ENCODE measurements around the gene NXN.
"Not testable (repeated sequence)": the region's sequence is repeated elsewhere in the genome, so short reads cannot be mapped to it uniquely, and the experiment has no call there.

Gene NXN

DNA sequence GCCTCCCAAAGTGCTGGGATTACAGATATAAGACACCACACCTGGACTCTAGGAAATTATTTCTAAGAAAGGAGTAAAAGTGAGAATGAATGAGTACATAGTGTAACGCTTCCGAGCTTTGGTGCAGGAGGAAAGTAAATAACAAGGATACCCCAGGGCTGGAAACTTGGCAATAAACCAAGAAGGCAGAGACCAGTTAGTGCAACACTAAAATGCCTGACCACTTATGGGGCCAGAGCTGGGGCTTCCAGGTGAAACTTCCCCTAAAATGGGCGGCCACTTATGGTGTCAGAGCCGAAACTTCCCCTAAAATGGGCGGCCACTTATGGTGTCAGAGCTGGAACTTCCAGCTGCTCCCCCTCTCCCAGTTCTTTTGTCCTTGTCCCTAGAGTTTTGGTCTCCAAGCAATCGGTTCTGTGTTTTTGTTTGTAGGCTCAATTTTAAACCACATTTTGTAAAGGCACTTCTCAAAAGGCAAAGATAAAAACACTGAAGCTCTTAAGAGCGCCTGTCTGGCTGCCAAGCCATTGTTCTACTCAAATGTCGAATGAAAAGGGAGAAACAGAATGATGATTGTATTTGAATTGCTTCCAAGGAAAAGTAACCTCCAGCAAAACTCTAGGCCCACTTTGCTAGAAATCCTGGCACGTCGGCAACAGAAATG is 63.9 kb downstream of the NXN start:
- DNase-seq: peak; percentile 59 to 72

DNA sequence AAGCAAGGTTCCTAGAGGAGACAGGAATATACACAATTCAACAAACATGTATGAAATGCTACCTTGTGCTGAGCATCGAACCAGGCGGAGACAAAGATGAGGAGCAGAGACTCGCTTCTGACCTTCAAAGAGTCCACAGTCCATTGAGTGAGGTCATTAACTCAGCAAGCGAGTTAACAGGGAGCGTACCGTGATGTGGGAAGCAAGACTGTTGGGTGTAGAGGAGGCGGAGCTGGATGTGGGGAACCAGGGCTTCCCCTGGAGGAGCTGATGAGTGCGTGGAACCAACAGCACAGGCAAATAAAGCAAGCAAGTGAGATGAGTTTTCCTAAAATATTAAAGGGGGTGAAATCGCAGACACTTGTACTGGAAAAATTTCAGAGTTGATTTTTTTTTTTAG is 65.0 kb downstream of the NXN start:
- DNase-seq: no peak

DNA sequence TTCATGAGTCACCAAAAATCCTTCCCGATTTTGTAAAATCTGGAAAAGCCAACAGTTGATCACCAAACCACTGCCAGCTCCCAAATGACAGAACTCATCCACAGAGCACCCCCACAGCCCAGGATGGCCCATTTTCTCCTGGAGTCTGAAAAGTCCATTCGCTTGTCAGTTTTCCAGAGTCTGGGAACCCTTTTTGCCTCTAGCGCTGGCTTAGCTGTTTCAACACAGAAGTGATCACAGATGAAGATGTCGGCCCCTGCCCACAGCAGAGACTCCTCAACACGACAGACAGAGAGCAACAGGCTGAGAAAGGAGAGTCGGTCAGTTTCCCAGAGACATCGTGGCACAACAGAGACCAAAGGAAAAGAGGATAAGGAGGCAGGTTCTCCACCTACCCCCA is 66.4 kb downstream of the NXN start:
- DNase-seq: no peak

DNA sequence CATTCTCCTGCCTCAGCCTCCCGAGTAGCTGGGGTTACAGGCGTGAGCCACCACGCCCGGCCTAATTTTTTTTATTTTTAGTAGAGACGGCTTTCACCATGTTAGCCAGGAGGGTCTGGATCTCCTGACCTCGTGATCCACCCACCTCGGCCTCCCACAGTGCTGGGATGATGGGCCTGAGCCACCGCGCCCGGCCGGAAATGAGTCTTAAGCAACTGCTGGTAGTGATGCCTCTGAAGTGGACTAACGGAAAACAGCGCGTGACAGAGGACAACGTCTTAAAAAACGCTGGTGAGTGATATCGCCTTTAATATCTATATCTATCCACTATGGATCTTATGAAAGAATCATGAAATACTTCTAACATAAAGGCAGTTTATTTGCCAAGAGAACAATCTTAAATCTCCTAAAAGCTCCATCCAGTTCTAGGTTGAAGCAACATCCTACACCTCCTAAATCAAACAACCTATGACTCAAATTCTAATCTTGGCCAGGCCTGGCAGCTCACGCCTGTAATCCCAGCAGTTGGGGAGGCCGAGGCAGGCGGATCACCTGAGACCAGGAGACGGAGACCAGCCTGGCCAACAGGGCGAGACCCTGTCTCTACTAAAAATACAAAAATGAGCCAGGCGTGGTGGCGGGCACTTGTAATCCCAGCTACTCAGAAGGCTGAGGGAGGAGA is 69.8 kb downstream of the NXN start:
- no peak for DNase-seq

DNA sequence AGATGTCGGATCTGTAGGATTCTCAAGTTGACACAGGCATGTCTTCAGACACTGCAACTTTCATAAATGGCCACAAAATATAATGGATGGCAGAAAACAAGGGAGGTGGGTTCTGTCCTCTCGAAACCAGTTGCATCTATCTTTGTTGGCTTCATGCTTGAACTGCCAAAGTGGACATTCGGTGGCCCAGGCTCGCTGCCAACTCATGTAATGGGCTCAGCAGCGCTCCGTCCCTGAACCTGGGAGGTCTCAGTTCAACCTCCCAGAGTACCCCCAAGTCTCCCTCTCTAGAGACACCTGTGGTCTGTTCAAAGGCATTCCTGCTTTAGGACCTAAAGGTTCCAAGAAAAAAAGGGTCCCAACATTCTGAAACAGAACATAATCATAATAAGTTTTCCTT is 71.9 kb downstream of the NXN start:
- DNase-seq: no peak

DNA sequence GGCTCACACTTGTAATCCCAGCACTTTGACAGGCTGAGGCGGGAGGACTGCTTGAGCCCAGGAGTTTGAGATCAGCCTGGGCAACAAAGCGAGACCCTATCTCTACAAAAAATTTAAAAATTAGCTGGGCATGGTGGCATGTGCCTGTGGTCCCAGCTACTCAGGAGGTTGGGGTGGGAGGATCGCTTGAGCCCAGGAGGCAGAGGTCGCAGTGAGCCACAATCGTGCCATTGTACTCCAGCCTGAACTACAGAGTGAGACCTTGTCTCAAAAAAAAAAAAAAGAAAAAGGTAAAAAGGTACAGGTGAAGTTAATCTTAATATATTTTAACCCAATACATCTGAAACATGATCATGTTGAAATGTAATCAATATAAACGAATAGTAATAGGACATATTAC is 73.9 kb downstream of the NXN start:
- not testable (repeated sequence) for DNase-seq

DNA sequence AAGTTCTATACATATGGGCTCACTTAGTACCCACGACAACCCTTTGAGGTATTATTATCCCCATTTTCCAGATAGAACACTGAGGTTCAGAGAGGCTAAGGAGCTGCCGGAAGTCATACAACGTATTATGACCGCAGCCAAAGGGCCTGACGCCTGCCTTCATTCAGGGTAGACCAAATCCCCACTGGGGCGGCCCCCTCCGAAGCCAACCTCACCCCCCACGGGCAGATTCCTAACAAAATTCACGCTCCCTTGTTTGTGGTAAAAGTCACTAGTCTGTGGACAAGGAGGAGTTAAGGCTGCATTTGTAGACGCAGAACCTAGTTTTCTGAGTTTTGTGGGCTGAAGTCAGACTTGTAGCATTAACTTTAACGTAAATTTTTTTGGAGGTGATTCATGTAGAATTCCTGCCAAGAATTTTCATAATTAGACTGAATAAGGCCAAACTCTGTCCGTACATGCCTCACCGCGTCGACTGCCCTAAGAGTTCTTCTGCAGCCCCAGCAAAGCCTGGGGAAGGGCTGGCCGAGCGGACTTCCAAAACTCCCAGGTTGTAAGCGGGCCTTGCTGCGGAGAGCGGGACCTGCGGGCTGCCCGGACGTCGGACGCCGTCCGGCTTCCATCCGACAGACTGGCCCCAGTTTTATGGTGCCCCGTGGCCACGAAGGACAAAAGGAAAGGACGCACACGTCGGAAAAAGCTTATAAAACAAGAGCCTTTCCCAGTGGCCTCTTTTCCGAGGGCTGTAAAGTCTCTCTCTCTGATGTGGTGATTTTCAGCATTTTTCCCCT is 75.7 kb downstream of the NXN start:
- no peak for DNase-seq

DNA sequence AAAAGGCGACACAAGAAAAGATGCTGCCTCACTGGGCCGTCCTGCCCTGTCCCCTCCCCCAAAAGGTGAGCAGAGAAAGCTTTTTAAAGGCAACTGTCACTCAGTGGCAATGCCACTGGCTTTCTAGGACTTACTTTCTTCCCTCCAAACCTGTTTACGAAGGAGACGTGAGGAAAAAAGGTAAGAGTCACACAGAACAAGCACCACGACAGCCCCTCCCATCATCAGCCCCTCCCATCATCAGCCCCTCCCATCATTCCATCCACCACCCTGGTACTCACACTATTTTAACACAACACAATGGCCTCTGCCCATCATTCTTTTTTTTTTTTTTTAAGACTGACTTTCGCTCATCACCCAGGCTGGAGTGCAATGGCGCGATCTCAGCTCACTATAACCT is 77.1 kb downstream of the NXN start:
- no peak for DNase-seq

DNA sequence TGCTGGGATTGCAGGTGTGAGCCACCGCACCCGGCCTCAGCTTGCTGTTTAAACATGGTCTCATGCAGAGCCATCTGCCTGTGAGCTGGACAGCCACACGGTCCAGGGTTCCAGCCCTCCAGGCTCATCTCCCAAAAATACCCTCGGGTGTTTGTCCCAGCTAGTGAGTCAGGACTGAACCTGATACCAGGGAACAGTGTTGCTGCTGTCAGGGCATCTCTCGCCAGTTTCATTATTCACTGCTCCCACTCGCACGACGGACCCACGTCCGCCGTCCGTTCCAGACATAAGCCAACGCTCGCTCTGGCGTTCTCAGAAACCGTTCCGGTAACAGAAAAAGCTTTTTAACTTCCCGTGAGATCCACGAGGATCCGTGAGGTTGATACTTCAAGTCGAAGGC is 77.6 kb downstream of the NXN start:
- DNase-seq: no peak

DNA sequence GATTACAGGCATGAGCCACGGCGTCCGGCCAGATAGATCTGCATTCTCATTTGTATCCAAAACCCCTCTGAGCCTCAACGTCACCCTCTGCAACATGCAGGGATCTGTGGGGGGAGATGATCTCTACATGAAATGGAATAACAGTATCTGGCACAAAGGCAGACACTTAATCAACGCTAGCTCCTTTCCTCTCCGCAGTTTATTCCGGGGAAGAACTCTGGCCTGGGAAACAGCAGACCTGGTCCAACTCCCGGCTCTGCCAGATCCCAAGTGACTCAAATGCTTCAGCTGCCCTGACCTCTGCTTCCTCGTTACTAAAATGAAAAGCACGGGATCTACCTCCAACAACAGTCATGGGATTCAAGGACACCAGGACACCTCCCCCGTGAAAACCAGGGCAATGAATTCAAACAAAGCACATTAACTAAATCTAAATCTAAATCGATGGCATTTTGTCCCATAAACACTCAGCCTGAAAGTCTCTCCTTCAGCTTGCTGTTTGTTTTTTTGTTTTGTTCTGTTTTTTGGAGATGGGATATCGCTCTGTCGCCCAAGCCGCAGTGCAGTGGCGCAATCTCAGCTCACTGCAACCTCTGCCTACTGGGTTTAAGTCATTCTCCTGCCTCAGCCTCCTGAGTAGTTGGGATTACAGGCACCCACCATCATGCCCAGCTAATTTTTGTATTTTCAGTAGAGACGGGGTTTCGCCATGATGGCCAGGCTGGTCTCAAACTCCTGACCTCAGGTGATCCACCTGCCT is 78.2 kb downstream of the NXN start:
- DNase-seq: no peak

DNA sequence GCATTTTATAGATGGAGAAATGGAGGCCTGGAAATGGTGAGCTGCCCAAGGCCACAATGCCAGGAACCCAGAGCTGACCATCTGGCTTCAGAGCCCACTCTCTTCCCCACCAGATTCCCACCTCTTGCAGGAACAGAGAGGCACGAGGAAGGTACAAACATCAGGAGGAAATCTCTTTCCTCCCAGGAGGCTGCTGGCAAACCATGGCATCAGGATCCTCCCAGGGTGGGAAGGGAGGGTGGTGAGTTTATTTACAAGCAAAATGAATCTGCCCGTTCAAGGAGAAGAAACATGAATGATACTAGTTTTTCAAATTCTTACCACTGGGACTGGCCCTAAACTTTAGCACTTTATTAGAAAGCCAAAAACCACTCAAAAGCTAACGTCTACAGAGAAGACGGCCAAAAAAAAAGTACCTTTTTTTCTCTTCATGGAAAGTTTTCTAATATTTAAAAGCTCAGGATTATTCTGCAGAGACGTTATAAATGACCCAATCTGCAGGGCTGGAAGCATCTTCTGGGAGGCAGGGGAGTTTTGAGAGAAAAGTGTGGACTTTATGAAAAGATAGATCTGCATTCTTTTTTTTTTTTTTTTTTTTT is 79.1 kb downstream of the NXN start:
- no peak for DNase-seq

DNA sequence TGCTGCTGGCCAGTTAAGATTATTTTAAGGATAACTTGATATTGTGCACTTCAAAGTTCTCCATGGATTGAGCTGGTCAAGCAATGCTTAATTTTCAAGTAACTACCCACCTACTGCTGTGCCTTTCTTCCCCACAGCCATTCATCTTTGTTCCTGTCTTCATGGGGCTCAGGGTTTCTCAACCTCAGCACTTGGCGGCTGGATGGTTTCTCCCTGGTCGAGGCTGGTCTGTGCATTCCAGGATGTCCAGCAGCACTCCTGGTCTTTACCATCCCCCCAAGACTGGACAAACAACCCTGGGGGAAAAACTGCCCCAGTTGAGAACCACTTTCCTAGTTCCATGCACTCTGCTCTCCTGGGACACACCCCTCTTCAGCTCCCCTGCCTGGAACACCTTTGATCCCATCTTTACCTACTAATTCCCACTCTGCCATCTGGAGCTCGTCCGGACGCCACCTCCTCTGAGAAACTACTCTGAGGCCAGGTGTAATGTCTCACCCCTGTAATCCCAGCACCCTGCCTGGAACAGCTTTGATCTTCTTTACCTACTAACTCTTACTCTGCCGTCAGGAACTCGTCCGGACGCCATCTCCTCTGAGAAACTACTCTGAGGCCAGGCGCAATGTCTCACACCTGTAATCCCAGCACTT is 81.5 kb downstream of the NXN start:
- no peak for DNase-seq

DNA sequence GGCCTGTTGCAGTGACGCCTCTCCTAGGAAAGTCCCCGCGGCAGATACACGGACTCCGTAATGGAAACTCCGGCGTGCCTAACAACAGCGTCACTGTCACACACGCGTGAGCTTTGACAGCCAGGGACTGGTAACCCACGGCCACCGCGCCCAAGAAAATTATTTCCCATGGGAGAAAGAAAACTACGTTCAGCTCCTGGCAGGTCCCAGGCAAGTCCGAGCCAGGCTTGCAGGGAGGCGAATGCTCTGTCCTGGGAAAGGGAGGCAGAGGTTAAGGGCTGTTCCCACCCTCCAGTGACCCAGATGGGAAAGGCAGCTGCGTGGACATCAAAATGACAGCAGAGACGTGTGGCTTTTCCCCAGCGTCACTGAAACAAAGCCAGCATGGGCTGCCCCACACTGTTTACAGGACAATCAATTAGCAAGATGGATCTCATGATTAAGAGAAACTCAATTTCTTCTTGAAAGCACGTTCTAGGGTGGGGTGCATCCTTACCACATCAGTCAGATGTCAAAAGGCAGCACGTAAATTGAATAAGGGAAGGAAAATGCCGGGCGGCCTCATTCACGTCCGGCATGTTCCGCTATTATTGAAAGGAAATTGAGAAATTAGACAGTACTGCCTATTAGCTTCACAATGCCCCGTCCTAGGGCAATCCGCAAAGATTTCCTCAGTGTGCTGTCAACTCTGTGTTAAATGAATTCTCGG is 82.5 kb downstream of the NXN start:
- DNase-seq: no peak

DNA sequence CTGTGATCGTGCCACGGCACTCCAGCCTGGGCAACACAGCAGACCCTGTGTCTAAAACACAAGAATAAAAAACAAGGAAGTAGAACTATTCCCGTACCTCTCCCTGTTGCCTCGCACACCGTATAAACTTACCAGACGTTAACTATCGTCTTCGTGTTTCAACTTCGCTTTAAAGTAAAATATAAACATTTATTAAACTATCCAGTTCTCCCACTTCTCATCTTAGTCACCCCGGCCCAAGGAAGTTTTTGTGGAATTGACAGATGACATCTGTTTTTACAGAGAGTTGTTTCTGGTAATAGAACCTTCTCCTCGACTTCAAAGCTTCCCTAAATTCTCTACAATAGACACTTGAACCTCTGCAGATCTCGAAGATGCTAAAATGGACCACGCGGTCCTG is 83.1 kb downstream of the NXN start:
- no peak for DNase-seq

DNA sequence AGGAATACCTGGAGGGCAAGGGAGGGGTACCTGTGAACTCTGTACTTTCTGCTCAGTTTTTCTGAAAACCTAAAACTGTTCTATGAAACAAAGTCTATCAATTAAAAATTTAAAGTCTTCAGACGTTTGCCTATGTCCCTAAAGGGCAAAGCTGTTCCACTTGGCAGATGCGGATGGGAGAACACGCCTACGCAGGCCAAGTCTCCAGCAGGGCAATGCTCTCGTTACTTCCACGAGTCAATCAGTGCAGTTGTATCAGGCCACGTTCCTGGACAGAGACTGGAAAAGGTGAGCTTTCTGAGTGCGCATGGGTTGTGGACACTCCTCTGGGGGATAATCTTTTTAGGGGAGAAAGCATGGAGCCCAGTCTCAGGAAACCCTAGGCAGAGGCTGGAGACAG is 86.6 kb downstream of the NXN start:
- DNase-seq: no peak

DNA sequence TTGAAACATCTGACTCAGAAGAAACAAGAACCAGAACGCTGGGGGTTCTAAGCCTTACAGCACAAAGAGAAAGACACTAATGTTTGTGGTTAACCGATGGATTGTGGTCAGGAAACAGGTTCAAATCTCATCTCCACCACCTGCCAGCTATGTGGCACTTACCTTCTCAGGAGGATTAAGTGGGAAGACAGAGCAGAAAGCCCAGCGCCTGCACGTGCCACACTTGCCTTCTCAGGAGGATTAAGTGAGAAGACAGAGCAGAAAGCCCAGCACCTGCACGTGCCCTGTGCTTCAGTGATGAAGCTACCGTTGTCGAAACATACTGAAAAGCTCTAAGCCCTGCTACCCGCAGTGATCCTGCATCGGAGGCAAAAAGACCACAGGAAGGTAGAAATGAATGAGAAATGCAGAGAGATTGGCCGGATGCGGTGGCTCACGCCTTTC is 90.6 kb downstream of the NXN start:
- DNase-seq: no peak

DNA sequence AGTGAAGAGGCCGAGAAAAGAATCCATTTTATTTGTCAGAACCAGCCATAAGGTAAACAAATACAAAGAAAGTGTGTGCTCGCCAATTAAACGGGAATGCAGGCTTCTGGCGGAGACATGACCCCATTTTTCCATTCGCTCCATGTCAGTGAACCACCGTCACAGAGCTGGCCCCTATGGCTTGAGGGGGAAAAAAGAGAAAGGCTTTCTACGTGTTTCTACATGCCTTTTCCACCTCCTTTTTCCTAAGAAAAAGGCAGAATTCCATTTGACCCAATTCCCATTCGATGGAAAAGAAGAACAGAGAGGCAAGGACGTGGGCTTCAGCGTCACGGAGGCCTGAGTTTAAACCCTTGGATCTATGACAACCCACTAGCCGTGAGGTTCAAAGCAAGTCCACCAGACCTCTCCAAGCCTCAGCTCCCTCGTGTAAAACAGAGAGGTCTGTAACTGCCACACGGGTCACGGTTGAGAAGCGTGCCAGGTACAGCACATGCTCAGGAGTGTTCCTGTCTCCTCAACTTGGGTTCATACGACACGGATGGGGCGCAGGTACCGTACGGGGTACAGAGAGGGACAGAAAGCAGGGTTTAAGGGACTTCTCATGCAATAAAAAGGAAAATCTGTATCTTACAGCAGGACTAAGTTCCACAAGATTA is 91.9 kb downstream of the NXN start:
- DNase-seq: no peak

DNA sequence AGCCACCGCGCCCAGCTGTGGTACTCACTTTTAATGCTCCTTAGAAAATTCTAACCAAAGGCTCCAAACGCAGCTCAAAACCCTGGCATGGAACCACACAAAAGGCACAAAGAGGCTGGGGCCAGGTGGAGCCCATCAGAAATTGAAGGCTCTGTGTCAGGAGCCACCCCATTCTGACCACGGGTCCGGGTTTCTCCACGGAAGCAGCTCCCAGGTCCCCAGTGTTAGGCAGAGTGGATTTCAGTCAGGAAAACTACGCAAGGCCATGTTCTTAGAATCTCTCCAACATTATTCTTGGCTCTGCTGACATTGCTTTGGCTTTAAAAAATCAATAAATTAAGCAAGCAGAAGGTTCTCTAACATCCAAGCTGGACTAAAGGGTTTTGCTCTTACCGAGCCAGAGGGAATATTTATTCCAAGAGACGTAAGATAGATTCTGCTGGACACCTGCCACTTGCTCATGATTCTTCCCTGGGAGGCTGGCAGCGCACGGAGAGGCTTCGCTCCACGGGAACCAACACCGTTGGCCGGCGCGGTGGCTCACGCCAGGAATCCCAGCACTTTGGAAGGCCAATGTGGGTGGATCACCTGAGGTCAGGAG is 93.5 kb downstream of the NXN start:
- no peak for DNase-seq

DNA sequence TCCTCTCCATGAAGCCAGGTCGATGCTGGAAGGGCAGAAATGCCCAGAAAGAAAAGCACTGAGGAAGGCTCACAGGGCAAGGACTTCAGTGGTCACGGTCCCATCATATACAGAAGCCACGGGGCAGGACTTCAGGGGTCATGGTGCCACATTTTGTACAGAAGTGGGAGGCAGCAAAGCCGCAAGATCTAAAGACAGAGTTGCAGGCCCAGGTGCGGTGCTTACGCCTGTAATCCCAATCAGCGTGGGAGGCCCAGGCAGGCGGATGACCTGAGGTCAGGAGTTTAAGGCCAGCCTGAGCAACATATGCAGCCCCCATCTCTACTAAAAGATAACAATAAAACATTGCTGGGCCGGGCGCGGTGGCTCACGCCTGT is 96.0 kb downstream of the NXN start:
- no peak for DNase-seq

DNA sequence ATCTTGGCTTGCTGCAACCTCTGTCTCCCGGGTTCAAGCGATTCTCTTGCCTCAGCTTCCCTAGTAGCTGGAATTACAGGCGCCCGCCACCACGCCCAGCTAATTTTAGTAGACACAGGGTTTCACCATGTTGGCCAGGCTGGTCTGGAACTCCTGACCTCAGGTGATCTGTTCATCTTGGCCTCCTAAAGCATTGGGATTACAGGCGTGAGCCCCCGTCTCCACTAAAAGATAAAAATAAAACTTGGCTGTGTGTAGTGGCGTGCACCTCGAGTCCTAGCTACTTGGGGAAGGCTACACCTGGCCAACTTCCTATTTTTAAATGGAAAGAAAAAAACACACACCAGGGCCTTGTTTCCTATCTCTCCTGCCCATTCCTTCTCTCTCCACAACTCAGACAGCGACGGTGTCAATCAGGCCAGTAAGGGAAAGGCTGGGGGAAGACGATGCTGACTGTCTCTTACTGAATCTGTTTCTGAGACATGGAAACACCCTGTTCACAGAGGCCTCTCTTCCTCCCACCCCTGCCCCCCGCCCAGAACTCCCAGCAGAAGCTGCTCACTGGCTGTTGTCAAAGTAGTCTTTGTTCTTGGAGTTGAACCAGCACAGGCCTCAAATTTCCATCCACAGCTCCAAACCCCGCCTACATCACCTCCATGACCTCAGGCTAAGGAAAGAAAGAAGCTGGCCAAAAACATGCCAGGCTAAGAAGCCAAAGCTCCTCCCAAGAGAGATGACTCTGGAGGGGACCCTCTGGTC is 96.6 kb downstream of the NXN start:
- no peak for DNase-seq

Data from NCI-H1930 (cell line).